HG02610 (cell line): ENCODE results near the gene DDX17.
"Not testable (repeated sequence)": the region's sequence is repeated elsewhere in the genome, so short reads cannot be mapped to it uniquely, and the experiment has no call there.

Experiments
- ATAC-seq: cut with Tn5 transposase; IDR thresholded peaks from one replicate; pipeline ENCODE4 v1.9.1; 2021; ENCODE audit warnings: mild to moderate bottlenecking, moderate library complexity; ENCODE audit not compliant: unreplicated experiment

Gene DDX17

DNA sequence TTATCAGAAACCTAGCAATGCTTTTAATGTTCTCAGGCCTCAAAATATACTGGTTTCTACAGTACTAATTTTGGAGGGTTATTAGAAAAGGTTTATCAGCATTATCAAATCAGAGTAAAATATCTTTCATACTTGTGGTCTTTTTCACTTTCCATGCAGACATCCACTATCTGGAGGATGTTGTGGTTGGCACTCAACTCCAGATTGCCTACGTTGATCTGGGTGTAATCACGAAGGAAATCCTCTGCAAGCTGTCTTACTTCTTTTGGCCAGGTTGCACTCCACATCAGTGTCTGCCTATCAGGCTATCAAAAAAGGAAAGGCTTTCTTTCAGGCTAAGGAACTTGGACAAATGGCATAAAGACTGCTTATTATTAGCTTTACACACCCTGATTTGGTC, 11.6 kb downstream of the DDX17 start:
- ATAC-seq = no peak

DNA sequence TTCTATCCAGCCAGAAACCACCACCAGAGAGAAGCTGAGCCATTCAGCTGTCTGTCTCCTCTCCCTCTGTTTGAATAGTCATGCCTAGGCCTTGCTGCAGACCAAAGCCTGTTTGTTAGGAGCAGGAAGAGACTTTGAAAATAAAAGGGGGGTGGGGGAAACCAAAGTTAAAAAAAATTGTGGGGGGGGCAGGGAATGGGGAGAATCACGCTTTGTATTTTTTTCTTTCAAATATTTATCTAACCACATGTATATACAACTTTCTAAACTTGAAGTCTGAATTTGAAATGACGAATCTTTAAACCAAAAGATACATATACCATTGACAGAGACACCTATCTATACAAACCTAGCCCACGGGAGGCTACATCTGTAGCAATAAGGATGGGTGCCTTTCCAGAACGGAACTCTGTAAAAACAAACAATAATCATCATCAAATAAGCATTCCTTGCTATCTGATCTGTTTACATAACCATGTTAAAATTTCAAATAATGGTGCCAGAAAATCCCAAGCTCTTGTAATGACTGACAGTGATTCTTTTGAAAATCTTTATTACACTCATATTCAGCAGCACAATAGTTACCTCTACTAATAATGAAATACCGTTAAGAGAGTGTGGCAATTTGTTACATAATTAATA, 14.3 kb downstream of the DDX17 start:
- no peak for ATAC-seq

DNA sequence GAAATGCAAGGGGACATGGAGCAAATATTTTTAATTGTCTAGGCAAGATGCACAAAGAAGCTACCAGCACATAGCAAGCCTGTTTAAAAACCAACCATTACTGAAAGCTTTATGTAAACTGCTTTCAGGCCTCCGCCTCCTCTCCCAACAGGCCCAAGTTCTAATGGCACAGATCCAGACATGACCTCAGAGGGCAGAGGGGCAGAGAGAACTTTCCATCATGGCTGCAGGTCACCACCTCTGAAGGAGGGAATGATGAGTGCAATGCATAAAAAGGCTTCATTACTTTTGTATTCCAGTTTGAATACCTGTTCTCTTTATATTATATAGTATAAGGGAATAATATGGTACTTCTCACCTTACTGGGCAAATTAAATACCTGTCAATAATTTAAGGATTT, 15.2 kb downstream of the DDX17 start:
- no peak for ATAC-seq

DNA sequence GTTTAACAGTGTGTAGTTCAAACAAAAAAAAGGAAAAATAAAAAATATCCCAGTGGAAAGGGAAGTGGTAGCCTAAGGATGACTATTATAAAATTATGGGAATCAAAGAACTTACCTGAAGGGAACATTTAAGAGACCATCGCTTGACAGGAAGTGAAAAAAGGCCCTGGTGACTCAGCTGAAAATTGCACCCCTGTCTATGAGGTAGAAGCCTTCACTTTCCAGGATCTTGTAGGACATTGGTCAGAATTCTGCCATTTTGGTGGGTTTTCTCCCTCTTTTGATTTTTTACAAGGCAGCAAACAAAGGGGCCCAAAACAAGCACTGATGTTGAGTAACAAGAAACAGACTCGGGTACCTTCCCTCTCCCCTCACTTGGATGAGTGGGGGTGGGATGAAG, 15.6 kb downstream of the DDX17 start:
- ATAC-seq = no peak

DNA sequence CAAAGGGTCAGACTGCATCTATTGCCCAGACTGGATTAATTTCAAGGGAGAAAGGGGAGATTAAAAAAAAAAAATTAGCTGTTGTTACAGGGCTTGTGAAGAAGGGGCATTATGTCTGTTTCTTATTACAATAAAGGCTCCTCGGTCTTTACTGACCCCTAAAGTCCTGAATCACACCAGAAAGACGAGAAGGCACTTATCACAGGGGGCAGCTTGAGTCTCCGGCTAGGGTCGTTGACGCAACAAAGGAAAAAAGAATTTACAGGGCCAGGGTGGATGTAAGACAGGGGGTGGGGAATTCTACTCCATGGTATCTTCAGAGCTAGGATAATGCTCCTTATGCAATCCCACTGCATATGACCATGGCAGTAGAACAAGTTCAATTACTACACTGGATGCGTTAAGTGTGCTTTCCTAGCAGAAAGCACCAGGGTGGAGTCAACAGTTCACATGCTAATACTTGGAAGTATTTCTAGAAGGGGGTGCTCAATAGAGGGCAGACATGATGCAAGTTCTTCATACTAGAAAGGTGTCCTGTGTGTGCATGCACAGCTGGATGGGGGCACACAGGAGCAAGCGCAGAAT, 16.5 kb downstream of the DDX17 start:
- no peak for ATAC-seq

DNA sequence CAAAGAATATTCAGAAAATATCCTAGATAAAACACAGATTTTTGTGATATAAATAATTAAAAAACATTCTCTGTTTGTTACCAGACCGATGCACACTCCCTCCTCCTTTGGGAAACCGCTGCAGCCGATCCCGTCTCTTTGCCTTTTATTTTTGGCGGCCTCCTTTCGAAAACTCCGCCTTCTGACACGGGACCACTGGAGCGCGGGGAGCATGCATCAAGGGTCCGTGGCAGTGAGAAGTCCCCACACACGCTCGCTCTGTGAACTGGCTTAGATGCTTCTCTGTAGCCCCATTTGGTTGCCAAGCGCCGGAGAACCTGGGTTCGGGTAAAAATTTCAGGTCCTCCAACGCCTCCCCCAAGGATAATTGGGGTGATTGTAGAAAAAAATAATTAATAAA, 17.0 kb downstream of the DDX17 start:
- ATAC-seq = no peak

DNA sequence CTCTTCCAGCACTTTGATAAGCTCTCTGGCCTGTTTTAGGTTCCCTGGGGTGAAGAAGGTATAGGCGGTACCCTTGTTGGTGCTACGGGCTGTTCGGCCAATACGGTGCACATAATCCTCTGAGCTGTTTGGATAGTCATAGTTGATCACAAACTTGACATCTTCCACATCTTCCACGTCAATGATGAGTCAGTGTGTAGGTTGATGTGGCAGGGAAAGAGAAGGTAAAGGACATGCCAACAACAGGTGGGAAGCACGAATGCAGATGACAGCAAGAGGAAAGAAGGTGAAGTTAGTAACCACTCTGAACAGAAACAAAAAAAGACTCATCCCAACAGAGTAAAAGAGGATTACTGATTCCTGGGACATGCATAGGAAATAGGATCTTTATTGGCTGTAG, 18.2 kb downstream of the DDX17 start:
- no peak for ATAC-seq

DNA sequence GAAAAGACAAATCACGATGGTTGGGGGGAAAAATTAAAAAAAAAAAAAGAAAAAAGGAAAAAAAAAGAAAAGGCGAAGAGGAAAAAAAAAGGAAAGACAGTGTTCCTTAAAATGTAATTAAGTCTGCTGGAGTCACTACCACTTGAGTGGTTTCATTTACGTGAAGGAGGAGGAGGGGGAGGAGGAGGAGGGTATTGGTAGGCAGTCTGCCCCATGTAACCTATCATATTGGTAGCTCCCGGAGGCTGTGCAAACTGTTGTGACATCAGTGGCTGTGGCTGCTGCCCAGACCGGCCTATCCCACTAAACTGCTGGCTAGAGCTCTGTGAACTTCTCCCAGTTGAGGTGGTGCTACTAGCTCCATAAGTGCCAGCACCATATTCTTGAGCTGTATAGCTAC, 20.3 kb downstream of the DDX17 start:
- ATAC-seq = no peak

DNA sequence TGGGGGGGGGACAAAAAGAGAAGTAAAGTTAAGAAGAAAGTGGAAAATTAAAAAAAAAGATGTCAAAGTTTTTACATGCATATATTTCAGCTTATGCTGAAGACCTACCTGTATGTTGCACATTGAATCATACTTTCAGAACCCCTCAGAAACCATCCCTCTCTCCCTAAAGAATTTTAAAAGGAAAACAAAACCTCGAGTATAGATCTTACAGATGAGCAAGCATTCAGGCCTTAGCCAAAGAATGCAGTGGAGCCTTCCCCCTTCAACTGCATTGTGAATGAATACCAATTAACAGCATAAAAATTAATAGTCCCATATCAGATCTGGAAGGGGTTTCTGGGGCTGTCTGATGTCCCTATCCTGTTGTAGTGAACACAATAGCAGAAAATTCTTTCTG, 21.9 kb downstream of the DDX17 start:
- ATAC-seq = no peak

DNA sequence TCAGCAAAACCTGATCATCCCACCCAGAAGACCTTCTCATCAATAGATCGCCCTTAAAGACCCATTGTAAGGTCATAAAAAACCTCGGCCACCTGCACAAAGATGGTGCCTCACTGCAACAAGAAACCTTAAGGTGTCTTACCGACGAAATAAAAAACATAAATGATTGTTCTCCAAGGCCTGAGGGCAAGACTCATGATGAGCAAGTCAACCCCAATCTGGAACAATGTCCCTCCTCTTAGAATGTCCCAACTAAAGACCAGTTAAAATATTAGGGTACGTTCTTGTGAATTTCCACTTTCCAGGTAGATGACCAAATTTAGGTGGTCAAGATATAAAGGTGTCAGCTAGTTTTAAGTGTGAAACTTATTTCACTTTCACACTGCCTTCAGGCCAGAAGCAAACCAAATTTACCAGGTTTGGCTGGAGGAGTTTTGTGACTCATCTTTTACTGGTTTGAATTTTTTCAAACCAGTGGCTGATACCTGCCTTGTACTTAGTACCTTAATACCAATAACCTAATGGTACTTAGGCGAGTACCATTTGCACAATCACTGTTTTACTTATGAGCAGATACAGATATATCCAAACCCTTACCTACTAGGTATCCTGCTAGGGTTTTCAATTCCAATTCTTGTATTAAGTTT, 23.3 kb downstream of the DDX17 start:
- no peak for ATAC-seq

DNA sequence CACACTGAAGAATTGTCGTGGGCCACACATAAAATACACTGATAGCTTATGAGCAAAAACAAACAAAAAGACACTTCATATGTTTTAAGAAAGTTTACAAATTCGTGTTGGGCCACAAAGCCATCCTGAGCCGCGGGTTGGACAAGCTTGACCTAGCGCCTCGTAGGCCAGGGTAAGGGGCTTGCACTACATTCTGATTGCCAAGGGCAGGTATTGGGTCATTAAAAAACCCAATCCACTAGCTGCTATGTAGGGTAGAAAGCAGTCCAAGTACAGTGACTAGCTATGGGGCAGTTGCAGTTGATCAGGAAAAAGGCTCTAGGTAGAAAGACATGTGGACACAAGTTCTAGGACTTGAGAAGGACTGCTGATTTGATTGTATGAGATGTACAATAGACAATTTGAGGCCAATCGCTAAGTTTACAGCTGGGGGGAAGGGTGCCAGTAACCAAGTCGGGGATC, 24.2 kb downstream of the DDX17 start:
- no peak for ATAC-seq

DNA sequence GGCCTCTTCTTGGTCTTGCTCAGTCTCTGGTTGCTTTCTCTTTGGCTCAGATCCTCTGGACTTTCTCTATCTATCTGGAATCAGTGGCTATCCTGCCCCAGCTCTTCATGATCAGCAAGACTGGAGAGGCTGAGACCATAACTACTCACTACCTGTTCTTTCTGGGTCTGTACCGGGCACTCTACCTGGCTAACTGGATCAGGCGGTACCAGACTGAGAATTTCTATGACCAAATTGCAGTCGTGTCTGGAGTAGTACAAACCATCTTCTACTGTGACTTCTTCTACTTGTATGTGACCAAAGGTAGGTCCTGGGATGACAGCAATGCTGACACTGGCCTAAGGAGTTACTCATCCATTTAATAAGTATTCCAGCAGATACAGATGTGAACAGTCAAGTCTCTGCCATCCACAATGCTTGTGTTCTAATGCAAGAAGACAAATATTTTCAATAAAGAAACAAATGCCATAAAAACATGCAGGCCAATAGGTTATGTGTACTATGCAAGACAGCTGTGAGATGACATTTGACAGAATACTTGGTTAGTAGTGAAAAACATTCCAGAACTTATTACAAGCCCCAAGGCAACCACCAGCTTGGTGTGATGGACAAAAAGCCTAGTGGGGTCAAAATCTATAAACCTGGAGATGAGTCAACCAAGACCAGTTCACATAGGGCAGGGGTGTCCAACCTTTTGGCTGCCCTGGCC, 24.8 kb downstream of the DDX17 start:
- no peak for ATAC-seq

DNA sequence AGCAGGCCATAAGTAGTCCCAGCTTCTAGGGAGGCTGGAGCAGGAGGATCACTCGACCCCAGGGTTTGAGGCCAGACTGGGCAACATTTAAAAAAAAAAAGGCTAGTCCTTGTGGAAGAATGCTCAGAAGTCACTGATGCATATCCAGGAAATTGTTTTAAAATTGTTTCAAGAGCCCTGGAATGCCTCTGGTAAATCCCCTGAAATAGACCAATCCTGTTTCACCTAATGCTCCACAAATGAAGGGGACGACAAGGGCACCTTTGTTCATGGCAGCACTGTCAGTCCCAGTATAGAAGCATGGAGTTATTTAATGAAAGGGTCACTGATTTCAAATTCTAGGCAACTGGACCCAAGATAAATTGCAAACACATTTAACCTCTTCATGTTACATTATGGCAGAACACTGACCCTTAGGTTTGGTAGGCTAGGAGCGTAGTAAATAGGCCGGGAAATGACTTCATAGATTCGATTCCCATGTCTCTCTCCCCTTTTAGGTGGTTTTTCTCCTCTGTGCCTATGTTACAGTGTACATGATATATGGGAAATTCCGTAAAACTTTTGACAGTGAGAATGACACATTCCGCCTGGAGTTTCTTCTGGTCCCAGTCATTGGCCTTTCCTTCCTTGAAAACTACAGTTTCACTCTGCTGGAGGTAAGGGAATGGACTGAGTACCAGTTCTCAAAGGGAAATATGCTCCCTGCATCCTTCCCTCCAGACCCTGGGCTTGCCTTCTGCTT, 26.8 kb downstream of the DDX17 start:
- ATAC-seq = no peak

DNA sequence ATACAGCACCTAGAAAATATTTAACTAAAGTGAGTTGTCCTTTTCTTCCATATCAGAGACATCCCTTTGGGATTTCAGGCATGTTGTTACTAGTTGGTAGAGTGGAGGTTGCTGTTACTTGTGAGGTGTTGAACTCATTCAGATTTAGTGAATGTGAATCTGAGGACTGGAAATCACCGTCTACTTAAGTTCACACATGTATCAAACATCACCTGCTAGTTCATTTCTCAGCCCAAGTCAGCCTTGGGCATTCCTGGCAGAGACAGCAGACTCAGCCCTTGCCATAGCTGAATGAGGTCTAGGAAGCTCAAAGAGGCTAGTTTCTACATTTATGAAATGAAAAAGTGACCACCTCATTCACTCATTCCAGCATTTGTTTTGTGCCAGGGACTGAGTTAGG, 28.5 kb downstream of the DDX17 start:
- no peak for ATAC-seq

DNA sequence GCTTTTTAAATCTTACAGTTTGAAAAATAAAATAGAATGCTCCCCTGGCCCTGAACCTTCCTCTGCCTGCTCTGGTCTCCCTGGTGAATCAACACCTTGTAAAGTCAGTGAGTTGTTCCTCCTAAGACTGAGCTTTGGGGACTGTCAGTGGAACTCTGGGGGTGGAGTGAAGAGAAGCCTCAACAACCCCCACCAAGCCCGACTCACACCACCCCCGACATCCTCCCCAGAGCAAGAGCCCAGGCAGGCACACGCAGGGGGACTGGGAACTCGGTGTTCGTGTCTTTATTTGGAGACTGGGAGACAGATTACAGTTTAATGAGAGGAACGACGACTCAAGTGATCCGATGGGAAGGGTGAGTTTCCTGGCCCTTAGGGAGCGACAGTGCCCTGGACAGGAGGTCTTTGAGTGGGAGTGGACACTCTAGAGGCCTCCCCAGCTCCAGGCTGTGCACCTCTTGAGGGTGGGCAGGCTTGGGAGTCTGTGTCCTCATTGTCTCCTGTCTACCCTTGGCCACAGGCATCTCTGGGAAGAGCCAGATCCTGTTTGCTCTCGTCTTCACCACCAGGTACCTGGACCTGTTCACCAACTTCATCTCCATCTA, 32.0 kb downstream of the DDX17 start:
- ATAC-seq = no peak

DNA sequence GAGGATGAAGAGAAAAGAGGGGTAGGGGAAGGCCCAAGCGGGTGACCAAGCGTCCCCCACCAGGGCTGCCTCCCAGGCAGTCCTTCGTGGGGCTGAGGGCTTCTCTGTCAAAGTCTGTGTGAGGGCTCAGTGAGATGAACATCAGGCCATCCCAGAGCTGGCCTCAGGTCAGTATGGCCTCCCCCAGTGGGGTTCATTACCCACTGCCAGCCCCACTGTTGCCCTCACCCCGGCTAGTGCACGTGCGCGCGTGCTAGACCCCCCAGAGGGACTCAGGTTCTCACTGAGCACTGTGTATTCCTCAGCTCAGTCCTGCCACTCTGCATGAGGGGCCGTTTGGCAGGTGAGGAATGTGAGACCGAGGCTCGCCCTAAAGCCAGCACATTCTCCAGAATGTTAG, 34.9 kb downstream of the DDX17 start:
- ATAC-seq = no peak

DNA sequence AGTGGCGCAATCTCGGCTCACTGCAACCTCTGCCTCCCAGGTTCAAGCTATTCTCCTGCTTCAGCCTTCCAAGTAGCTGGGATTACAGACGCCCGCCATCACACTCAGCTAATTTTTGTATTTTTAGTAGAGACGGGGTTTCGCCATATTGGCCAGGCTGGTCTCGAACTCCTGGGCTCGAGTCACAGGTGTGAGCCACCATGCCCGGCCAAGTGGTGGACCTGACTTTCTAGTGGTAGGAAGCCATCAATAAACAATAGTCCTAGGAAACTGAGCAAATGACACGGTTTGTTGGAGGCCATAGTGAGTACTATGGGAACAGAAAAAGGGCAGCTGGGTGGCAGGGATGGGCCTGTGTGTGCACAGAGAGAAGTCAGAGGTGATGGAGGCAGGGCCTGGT, 35.9 kb downstream of the DDX17 start:
- not testable (repeated sequence) for ATAC-seq

DNA sequence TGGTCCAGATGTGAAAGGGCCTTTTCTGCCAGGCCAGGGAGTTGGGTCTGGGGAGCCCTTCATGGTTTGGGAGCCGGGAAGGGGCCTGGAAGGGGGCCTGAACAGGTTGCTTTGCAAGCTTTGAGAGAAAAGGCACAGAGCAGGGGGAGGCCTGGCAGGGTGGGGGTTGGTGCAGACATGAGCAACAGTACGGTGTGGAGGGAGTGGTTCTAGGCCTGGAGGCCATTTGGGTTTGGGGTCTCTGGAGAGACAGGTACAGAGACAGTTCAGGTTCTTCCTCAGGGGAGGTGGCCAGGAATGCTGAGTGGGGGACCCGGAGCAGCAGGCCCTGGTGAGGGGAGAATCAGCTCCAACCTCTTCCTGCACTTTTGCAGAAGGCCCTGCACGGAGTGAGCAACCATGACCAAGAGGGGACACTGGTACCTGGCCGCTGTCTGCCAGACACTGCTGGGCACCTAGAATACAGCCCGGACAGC, 36.8 kb downstream of the DDX17 start:
- ATAC-seq = no peak

DNA sequence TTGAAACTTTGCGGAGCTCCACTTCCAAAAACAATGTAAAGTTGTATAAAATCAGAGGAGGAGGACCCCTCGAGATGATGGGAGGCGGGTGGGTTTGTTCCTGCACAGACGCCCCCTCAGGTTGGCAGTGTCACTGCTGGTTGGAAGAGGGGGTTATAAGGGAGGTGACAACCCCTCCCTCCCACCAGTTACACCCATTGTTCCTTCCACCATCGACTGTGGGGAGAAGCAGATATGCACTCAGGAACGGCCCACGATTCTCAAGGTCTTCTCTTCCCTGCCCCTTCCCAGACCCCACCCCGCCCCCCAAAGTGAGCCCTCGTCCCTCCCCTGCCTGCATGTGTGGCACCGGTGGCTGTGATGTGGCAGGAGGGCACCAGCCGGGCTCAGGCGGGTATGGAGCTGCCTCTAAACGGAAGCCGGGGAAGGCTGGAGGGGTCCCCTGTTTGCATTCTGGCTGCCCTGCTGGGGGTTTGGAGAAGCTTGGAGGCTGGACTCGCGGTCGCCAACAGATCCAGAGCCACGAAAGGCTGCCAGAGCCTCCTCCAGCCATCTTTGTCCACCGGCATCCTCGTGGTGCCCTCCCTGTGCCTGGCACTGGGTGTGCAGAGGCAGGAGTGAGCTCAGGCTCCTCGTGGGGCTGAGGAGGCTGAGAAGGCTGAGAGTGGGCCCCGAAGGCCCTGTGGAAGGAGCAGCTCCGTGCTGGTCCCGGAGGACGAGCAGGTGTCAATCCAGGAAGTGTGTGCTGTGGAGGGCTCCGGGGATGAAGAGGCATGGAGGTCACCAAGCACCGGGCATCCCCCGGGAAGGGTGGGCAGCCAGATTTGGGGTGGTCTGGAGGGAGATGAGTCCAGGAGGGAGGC, 37.4 kb downstream of the DDX17 start:
- no peak for ATAC-seq
